Measurements from ENCODE around the gene ERBB4.

Gene ERBB4

GRCh38 chr2:211868996-211869533, 669.5 kb downstream of the ERBB4 start:
- no peak overlapping the region for H3K4me3 ChIP-seq (ENCODE audit: control insufficient read depth, low read depth, low read length)
- no peak for DNase-seq (ENCODE audit: low read depth)
- no peak for TF ChIP-seq CTCF (conservative IDR thresholded peaks at IDR 0.05; ENCODE audit: control insufficient read depth, insufficient read depth, low read depth, low read length)

- no peak overlapping the region for H3K4me3 ChIP-seq (ENCODE audit: control insufficient read depth, low read depth, low read length)
- DNase-seq (ENCODE audit: low read depth), result peak; percentile 38
- TF ChIP-seq CTCF (conservative IDR thresholded peaks at IDR 0.05; ENCODE audit: control insufficient read depth, insufficient read depth, low read depth, low read length), result no peak
These were observed 670.7 kb downstream of the ERBB4 start for GRCh38 chr2:211867845-211868451.

- no peak overlapping the region for H3K4me3 ChIP-seq (ENCODE audit: control insufficient read depth, low read depth, low read length)
- no peak for TF ChIP-seq CTCF (conservative IDR thresholded peaks at IDR 0.05; ENCODE audit: control insufficient read depth, insufficient read depth, low read depth, low read length)
- no peak for DNase-seq (ENCODE audit: low read depth)
These were observed 674.3 kb downstream of the ERBB4 start for GRCh38 chr2:211864328-211864727.

- no peak for TF ChIP-seq CTCF (conservative IDR thresholded peaks at IDR 0.05; ENCODE audit: control insufficient read depth, insufficient read depth, low read depth, low read length)
- DNase-seq (ENCODE audit: low read depth), result no peak
- no peak overlapping the region for H3K4me3 ChIP-seq (ENCODE audit: control insufficient read depth, low read depth, low read length)
These were observed 678.4 kb downstream of the ERBB4 start for GRCh38 chr2:211860224-211860623.

GRCh38 chr2:211854832-211855231, 683.8 kb downstream of the ERBB4 start:
- DNase-seq (ENCODE audit: low read depth), result no peak
- no peak overlapping the region for H3K4me3 ChIP-seq (ENCODE audit: control insufficient read depth, low read depth, low read length)
- no peak for TF ChIP-seq CTCF (conservative IDR thresholded peaks at IDR 0.05; ENCODE audit: control insufficient read depth, insufficient read depth, low read depth, low read length)

GRCh38 chr2:211846714-211847113, 691.9 kb downstream of the ERBB4 start:
- no peak for TF ChIP-seq CTCF (conservative IDR thresholded peaks at IDR 0.05; ENCODE audit: control insufficient read depth, insufficient read depth, low read depth, low read length)
- DNase-seq (ENCODE audit: low read depth), result no peak
- no peak overlapping the region for H3K4me3 ChIP-seq (ENCODE audit: control insufficient read depth, low read depth, low read length)

GRCh38 chr2:211846036-211846400, 692.6 kb downstream of the ERBB4 start:
- no peak overlapping the region for H3K4me3 ChIP-seq (ENCODE audit: control insufficient read depth, low read depth, low read length)
- no peak for TF ChIP-seq CTCF (conservative IDR thresholded peaks at IDR 0.05; ENCODE audit: control insufficient read depth, insufficient read depth, low read depth, low read length)
- no peak for DNase-seq (ENCODE audit: low read depth)
